Right atrium auricular region (tissue), 2 donors: Measurements from ENCODE around the gene MLXIP. TPM values are rescaled to one million over a fixed set of nuclear protein-coding genes. Genes with fewer than 3 reads are reported as not detected.

Experiments
- DNase-seq: peaks from one replicate; pipeline ENCODE4 v3.0.0-alpha.2; 2019; ENCODE audit warnings: low spot score
- H3K27ac ChIP-seq, 2 donors: fragments of 200-600 bp; sonication (generic); 1 replicate in 1 of 2; 2 replicates in 1 of 2; pipeline ENCODE4 v1.5.1; 2016 to 2019
- H3K27me3 ChIP-seq, 2 donors: fragments of 200-600 bp; sonication (generic); one replicate each; pipeline versions ENCODE4 v1.5.1 to v1.6.0; 2017 to 2019
- H3K36me3 ChIP-seq: fragments of 200-600 bp; sonication (generic); one replicate; pipeline ENCODE4 v1.5.1; 2016
- H3K4me1 ChIP-seq, 2 donors: fragments of 200-600 bp; sonication (generic); one replicate each; pipeline versions ENCODE4 v1.5.1 to v1.6.0; 2017 to 2019
- H3K4me3 ChIP-seq, 2 donors: fragments of 200-600 bp; sonication (generic); 1 replicate in 1 of 2; 2 replicates in 1 of 2; pipeline ENCODE4 v1.5.1; 2017 to 2019; ENCODE audit warnings: mild to moderate bottlenecking in 1 of 2, moderate library complexity in 1 of 2
- H3K9me3 ChIP-seq, 2 donors: fragments of 200-600 bp; sonication (generic); one replicate each; pipeline ENCODE4 v1.5.1; 2019
- total RNA-seq, 2 donors: library from RNA; depleted of rRNA; stranded (reverse); fragments of >200 nt; gene quantifications; one replicate each; pipeline ENCODE4 v1.1.0, GENCODE V29; 2016
- TF ChIP-seq, protein P1 (sequence below), 2 donors: fragments of 200-600 bp; sonication (generic); IDR thresholded peaks; one replicate each; pipeline ENCODE4 v1.5.1; 2019; ENCODE audit warnings: antibody characterized with exemption in 2 of 2

MLXIP gene
- total RNA-seq, 2 donors from 2014 or later, result 14.2 to 24.1 TPM

DNA sequence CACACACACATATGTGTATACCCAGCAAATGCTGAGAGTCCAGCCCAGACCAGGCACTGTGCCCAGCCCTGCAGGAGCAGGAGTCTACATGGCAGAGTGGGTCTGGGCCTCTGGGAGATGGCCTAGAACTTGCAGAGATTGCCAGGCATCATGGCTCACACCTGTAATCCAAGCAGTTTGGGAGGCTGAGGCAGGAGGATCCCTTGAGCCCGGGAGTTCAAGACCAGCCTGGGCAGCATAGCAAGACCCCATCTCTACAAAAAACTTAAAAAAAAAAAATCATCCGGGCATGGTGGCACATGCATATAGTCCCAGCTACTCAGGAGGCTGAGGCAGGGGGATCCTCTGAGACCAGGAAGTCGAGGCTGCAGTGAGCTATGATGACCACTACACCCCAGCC lies 20.8 kb upstream of the MLXIP start:
- Histone ChIP-seq H3K36me3 (peaks cover 18% of the 10 kb centered on the region), H3K27ac (no peak overlapping the region), H3K4me1 (peaks cover 0 to 30% of the 10 kb centered on the region in 2 donors), H3K9me3 (no peaks in the 10 kb centered on the region), H3K27me3 (no peaks in the 10 kb centered on the region), H3K4me3 (no peak overlapping the region)
- no peak for DNase-seq
- TF ChIP-seq, protein P1, sequence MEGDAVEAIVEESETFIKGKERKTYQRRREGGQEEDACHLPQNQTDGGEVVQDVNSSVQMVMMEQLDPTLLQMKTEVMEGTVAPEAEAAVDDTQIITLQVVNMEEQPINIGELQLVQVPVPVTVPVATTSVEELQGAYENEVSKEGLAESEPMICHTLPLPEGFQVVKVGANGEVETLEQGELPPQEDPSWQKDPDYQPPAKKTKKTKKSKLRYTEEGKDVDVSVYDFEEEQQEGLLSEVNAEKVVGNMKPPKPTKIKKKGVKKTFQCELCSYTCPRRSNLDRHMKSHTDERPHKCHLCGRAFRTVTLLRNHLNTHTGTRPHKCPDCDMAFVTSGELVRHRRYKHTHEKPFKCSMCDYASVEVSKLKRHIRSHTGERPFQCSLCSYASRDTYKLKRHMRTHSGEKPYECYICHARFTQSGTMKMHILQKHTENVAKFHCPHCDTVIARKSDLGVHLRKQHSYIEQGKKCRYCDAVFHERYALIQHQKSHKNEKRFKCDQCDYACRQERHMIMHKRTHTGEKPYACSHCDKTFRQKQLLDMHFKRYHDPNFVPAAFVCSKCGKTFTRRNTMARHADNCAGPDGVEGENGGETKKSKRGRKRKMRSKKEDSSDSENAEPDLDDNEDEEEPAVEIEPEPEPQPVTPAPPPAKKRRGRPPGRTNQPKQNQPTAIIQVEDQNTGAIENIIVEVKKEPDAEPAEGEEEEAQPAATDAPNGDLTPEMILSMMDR (IDR thresholded peaks at IDR 0.05), result no peak

DNA sequence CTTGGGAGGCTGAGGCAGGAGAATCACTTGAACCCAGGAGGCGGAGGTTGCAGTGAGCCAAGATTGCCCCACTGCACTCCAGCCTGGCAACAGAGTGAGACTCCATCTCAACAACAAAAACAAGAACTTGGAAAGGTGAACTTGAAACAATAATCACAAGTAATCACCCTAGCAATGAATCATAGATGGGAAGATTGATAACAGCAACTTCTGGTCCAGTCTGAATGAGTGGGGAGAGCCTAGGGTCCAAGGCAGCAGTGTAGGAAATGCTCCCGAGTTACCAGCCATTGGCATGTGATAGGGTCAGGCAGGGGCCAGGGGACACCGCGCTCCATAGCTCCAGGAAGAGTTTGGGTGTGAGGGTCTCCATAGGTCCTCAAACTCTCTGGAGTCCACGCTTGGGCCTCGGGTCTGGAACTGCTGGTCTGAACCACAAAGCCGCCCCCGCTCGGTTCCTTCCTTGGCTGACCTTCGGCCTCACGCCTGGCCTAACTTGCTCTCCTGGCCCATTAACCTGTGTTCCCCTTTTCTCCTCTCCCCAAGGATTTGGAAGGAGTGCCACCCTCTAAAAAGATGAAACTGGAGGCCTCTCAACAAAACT lies 19.9 kb upstream of the MLXIP start:
- no peak for DNase-seq
- H3K36me3 ChIP-seq, result peaks cover 18% of the 10 kb centered on the region
- no peaks in the 10 kb centered on the region for H3K27me3 ChIP-seq
- TF ChIP-seq, protein P1 (IDR thresholded peaks at IDR 0.05), result no peak
- H3K9me3 ChIP-seq, result no peaks in the 10 kb centered on the region
- peaks cover 0 to 39% of the 10 kb centered on the region in 2 donors for H3K4me1 ChIP-seq
- H3K27ac ChIP-seq, result no peak overlapping the region
- no peak overlapping the region for H3K4me3 ChIP-seq

DNA sequence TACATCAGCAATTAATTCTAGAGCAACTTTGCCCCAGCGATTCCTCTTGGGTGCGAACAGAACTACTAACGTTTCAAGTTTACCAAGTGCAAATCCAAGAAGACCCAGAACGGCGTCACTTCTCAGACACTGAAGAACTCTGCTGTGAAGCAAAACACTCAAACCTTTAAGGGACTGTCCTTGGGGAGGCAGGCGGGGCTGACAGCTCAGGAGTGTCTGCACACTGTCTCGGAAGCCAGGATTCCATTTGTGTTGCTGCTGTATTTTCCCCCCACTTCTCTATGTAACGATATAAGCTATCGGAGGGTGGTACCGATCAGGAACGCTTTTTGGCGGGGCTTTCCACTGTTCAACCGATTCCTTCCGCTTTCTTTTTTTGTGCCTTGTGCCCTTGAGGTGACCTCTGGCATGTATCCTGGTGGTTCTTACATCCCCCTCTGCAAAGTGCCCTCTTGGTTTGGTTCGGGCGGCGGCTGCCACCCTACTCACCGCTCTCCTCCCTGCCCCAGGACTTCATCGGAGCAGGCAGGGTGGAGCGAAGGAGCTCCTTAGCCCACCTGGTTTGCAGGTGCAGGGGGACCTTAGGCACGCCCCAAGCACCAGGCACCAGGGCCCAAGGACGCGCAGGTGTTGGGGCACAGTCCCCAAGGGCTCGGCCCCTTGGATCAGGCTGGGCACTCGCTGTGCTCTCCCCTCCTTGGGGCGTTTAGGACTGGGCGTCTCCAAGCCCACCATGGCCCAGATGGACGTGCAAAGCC lies 19.2 kb upstream of the MLXIP start:
- peaks cover 0 to 39% of the 10 kb centered on the region in 2 donors for H3K4me1 ChIP-seq
- H3K27me3 ChIP-seq, result no peaks in the 10 kb centered on the region
- DNase-seq, result no peak
- H3K4me3 ChIP-seq, result no peak overlapping the region
- TF ChIP-seq, protein P1 (IDR thresholded peaks at IDR 0.05), result no peak
- peaks cover 18% of the 10 kb centered on the region for H3K36me3 ChIP-seq
- H3K27ac ChIP-seq, result no peak overlapping the region
- no peaks in the 10 kb centered on the region for H3K9me3 ChIP-seq

DNA sequence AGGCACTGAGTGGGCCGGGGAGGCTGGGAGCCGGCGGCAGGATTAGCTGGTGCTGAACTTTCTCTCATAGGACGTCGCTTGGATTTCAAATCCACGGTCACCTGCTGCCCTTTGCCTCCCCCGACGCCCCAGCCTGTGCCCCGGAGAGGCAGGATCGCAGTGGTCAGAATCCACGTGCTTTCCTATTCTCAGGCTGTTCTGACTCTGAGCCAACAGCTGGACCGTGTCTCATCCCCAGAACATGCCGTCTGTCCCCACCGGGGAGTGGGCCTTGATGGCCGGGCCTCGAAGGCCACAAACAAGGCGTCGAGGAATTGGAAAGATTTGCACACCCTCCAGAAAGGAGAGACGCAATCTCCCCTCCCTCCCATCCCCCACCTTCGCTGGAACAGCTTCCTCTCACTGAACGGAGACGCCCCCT lies 18.5 kb upstream of the MLXIP start:
- TF ChIP-seq, protein P1 (IDR thresholded peaks at IDR 0.05), result no peak
- Histone ChIP-seq H3K36me3 (peaks cover 18% of the 10 kb centered on the region), H3K4me1 (peaks cover 0 to 41% of the 10 kb centered on the region in 2 donors), H3K27ac (no peak overlapping the region), H3K4me3 (no peak overlapping the region), H3K27me3 (no peaks in the 10 kb centered on the region), H3K9me3 (no peaks in the 10 kb centered on the region)
- no peak for DNase-seq

DNA sequence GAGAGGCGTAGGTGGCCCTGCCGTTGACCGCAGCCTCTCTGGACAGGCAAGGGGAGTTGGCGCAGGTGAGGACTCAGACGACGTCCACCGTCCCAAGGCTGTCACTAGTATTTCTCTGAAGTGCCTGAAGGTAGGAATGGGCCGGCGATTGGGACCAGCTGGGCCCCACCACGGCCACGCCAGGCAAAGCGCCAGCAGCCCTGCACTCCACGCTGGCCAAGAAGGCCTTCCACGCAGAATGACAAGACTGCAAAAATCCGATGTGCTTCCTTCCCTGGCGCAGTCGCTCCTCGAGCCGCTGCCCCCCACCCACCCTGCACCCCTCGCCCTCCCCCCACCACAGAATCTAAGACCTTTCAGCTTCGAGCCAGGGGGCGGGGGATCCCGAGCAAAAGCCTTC lies 17.3 kb upstream of the MLXIP start:
- no peak for DNase-seq
- H3K4me1 ChIP-seq, result peaks cover 0 to 46% of the 10 kb centered on the region in 2 donors
- TF ChIP-seq, protein P1 (IDR thresholded peaks at IDR 0.05), result no peak
- H3K27me3 ChIP-seq, result no peaks in the 10 kb centered on the region
- H3K9me3 ChIP-seq, result no peaks in the 10 kb centered on the region
- H3K36me3 ChIP-seq, result peaks cover 12% of the 10 kb centered on the region
- H3K27ac ChIP-seq, result no peak overlapping the region
- H3K4me3 ChIP-seq, result no peak overlapping the region
